Superior temporal gyrus (tissue), 1 donor: ENCODE results near the gene SYNCRIP.
"Not testable (repeated sequence)": the region's sequence is repeated elsewhere in the genome, so short reads cannot be mapped to it uniquely, and the experiment has no call there.

Experiments
- DNase-seq: peaks from one replicate; pipeline ENCODE4 v3.0.0-alpha.2; 2016; ENCODE audit errors: extremely low spot score

SYNCRIP gene

GRCh38 chr6:85642774-85643536, at the start of gene SYNCRIP:
TSS of gene SYNCRIP (minus strand) at chr6:85642886. CDS start at chr6:85641439, 1,447 bp downstream.
- peak; percentile 96 for DNase-seq

- no peak for DNase-seq
Measured at GRCh38 chr6:85691478-85691877, 48.8 kb upstream of the SYNCRIP start.

DNA sequence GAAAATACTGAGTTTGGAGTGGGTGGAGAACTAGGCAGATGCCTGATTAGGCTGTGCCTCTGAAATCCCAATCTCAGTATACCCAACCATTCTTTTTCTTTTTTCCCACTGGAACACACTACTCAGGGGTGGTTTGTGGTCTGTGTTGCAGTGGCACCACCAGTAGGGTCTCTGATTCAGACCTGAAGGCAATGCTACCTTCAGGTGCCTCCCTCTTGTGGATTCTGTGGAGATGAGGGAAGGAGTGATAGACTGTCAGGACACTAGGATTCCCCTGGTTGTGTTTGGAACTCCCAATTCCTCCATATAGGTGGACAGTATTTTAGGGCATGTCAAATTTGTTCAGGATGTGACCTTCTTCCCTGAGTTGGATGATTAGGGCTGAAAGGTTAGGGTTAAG, 47.4 kb upstream of the SYNCRIP start:
- DNase-seq: no peak

DNA sequence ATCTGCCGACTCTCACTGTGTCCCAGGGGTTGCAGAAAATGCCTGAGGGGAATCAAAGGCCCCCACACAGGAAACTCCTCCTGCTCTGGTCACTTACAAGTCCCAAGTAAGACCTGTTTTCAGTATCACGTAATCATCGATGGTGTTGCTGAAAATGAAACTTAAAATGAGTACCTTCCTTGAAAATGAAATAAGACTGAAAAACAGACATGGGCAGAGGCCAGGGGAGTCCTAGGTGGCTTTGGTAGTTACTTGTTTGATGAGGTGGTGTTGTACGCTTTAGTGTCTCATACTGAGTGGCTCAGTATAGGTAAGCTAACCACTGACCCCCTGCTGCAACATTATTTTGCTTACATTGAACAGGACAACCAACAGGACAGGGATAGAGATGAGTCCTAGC, 43.0 kb upstream of the SYNCRIP start:
- no peak for DNase-seq

GRCh38 chr6:85684809-85685171, 42.1 kb upstream of the SYNCRIP start:
- DNase-seq: no peak

GRCh38 chr6:85684133-85684808, 41.6 kb upstream of the SYNCRIP start:
- no peak for DNase-seq

- not testable (repeated sequence) for DNase-seq
Measured at GRCh38 chr6:85681899-85682298, 39.2 kb upstream of the SYNCRIP start.

DNA sequence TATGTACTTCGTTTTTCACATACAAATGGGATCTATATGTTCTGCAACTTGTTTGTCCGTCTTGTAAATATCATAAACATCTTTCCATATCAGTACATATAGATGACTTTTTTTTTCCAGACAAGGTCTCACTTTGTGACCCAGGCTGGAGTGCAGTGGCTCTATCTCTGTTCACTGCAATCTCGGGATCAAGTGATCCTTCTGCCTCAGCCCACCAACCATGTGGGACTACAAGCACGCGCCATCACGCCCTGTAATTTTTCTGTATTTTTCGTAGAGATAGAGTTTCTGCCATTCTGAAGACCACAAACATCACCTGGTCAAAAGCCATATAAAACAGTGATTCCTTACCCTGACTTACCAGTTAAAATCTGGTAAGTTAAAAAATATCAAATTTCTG, 37.7 kb upstream of the SYNCRIP start:
- no peak for DNase-seq

DNA sequence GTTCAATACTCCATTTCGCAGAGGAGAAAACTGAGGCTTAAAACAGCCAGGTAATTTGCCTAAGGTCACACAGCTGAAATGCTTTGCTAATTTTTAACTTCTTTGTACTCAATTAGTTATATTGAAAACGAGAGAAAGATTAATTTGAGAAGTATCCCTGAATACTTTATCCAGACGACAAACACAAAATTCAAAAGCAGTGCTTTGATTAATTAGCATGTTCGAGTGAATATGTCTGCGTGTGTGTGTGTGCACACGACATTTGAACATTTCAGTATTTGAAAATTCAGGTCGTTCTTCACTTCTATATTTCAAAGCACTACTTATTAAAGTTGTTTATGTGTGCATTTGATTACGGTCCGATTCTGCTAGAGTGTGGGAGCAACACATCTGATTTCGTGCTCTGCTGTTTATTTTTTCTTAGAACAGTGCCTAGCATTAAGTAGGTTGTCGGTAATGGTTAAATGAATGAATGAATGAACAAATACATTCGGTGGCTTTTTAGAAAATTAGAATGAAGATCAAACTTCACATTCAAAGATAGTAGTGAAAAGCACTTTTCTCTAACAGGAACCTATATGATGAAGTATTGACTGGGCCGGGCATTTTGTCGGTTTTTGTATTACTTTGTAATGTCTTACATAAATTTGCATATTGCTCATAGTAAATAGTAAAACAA, 36.9 kb upstream of the SYNCRIP start:
- DNase-seq: no peak

DNA sequence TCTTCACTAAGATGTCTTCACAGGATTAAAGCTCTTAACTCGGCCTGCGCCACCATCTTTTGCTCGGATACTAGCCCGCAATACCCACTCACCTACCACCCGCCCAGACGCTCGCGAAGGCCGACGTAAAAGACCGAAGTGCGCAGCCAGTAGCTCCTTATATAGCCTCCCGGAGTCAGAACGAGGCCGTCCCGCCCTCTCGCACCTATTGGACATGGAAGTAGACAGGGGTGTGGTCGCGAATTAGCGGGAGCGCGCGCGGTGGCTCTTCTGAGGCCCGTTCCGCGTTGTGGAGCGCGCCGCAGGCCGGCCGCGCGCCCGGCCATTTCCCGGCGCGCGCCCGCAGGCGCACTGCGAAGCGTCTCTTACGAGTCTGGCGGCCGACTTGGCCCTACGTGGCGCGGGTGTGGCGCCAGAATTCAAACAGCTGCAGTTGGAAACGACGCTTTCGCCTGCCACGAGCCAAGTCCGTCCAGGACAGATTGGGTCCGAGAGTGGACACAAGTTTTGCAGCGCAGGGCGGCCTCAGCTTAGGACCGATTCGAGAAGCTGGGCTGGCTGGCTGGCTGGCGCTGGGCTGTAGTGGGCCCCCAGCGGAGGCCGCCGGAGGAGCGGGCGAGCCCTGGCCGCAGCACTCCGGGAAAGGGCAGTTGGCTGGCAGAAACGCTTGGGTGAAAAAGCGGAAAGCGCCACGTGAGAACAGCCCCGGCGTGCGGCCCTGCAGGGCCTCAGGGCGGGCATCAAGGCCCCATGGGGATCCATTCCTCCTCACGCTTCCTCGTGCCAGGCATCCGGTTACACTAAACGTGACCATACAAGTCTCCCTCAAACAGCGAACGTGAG, 36.1 kb upstream of the SYNCRIP start:
- DNase-seq: peak; percentile 99

GRCh38 chr6:85678026-85678601, 35.4 kb upstream of the SYNCRIP start:
- peak; percentile 53 for DNase-seq

GRCh38 chr6:85677234-85677956, 34.7 kb upstream of the SYNCRIP start:
- DNase-seq: peak; percentile 74

DNA sequence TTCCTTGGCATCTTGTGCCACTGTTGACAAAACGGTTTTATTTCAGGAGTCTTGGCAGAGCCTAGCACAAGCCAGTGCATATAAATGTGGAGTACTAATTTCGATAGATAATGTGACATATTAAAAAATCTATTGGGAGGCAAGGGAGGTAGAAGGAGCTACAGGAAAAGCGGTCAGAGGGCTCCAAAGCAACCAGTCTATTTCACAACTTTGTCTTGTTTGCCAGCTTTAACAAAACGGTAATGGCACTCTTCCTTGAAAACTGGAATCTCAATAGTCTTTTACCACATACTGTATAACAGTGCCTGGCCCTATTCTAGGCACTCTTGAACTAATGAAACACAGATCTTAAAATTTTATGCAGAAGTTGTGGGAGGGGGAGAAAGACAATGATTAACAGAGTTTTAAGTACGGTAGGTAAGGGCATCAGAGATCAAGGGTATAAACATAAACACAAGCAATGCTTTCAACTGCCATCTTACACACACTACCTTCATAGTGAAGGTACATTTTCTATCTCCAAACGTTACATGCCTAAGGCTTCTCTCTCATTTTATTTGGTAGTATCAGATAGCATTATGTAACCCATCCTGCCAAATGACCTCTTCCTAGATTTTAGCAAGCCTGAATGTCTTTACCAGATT, 33.5 kb upstream of the SYNCRIP start:
- peak; percentile 49 for DNase-seq

- no peak for DNase-seq
Measured at GRCh38 chr6:85675030-85675819, 32.5 kb upstream of the SYNCRIP start.

GRCh38 chr6:85674604-85675003, 31.9 kb upstream of the SYNCRIP start:
- no peak for DNase-seq

- no peak for DNase-seq
Measured at GRCh38 chr6:85673198-85674139, 30.8 kb upstream of the SYNCRIP start.

- no peak for DNase-seq
Measured at GRCh38 chr6:85672623-85673022, 29.9 kb upstream of the SYNCRIP start.

- no peak for DNase-seq
Measured at GRCh38 chr6:85672050-85672449, 29.4 kb upstream of the SYNCRIP start.
